Renal cortex interstitium (tissue), 11 donors: ENCODE data around the gene ARID2. TPM values are rescaled to one million over a fixed set of nuclear protein-coding genes. Genes with fewer than 3 reads are reported as not detected.

ENCODE experiments used
- DNase-seq, 11 donors: peaks; one replicate each; pipeline ENCODE4 v3.0.0-alpha.2; 2013; ENCODE audit warnings: low read depth in 9 of 11, low spot score in 4 of 11; ENCODE audit errors: extremely low read depth in 1 of 11
- polyA plus RNA-seq, 3 donors: library from polyadenylated mRNA; unstranded; fragments of 120-200 nt; gene quantifications; one replicate each; pipeline ENCODE4 v1.2.1, GENCODE V29; 2013; ENCODE audit not compliant: insufficient read length in 3 of 3

Gene ARID2
- polyA plus RNA-seq, 3 donors = 38.4 to 42.2 (median 39.0) TPM

- no peak for DNase-seq
Observed at GRCh38 chr12:45712319-45712718, 17.2 kb upstream of the ARID2 start.

GRCh38 chr12:45713078-45713477, 16.4 kb upstream of the ARID2 start:
- DNase-seq = no peak

- no peak for DNase-seq
Observed at GRCh38 chr12:45718306-45718705, 11.2 kb upstream of the ARID2 start.

- DNase-seq = no peak
Observed at GRCh38 chr12:45720069-45720468, 9.4 kb upstream of the ARID2 start.

GRCh38 chr12:45721369-45721768, 8.1 kb upstream of the ARID2 start:
- no peak for DNase-seq

GRCh38 chr12:45721954-45722353, 7.6 kb upstream of the ARID2 start:
- DNase-seq = no peak

GRCh38 chr12:45725631-45726602, 3.6 kb upstream of the ARID2 start:
- peak in 7 of 11 donors; percentile 47 to 77 (median 59) for DNase-seq

- no peak for DNase-seq
Observed at GRCh38 chr12:45726603-45727300, 2.8 kb upstream of the ARID2 start.

- peak; percentile 88 to 96 (median 92) for DNase-seq
Observed at GRCh38 chr12:45727301-45727979, 2.1 kb upstream of the ARID2 start.

- peak in 1 of 11 donors; percentile 50 for DNase-seq
Observed at GRCh38 chr12:45727980-45728629, 1.4 kb upstream of the ARID2 start.

GRCh38 chr12:45728630-45729232, 775 bp upstream of the ARID2 start:
- DNase-seq = peak; percentile 76 to 96 (median 94)

GRCh38 chr12:45730084-45730347, 510 bp downstream of the ARID2 start:
- no peak for DNase-seq

GRCh38 chr12:45730348-45731189, 1.1 kb downstream of the ARID2 start:
- DNase-seq = peak in 8 of 11 donors; percentile 42 to 71 (median 55)

- DNase-seq = no peak
Observed at GRCh38 chr12:45731190-45731775, 1.8 kb downstream of the ARID2 start.

- peak in 1 of 11 donors; percentile 13 for DNase-seq
Observed at GRCh38 chr12:45732250-45732649, 2.7 kb downstream of the ARID2 start.

GRCh38 chr12:45732936-45733335, 3.4 kb downstream of the ARID2 start:
- peak in 1 of 11 donors; percentile 32 for DNase-seq

- DNase-seq = no peak
Observed at GRCh38 chr12:45737638-45738037, 8.1 kb downstream of the ARID2 start.

GRCh38 chr12:45742590-45742989, 13.1 kb downstream of the ARID2 start:
- DNase-seq = no peak
